Activated T-cell treated with anti-CD3 and anti-CD28 coated beads for 24 hours (primary cell): ENCODE data around the gene GPR39.

Source experiments
- DNase-seq: peaks from one replicate; pipeline ENCODE4 v3.0.0-alpha.2; 2020; ENCODE audit warnings: low read depth

Gene GPR39

DNA sequence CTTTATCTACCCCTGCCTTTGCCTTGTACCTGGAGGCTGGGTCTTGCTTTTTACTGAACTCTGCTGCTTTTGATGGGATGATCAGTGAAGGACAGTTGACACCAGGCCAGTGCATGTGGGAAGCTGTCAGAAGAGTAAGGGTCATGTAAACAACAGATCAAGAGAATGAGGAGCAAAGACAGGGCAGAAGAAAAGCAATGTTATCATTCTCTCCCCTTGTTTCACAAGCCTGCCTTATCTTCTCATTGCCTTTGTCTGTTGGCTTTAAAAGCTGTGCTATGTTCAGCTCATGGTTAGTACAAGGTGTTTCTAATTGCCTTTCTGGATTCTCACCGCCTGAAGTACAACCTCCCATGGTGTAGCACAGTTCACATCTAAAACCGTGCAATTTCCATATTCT is 225.8 kb downstream of the GPR39 start:
- no peak for DNase-seq

DNA sequence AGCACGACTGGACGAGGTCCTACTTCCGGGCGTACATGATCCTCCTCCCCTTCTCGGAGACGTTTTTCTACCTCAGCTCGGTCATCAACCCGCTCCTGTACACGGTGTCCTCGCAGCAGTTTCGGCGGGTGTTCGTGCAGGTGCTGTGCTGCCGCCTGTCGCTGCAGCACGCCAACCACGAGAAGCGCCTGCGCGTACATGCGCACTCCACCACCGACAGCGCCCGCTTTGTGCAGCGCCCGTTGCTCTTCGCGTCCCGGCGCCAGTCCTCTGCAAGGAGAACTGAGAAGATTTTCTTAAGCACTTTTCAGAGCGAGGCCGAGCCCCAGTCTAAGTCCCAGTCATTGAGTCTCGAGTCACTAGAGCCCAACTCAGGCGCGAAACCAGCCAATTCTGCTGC is 228.6 kb downstream of the GPR39 start:
- DNase-seq, result no peak

DNA sequence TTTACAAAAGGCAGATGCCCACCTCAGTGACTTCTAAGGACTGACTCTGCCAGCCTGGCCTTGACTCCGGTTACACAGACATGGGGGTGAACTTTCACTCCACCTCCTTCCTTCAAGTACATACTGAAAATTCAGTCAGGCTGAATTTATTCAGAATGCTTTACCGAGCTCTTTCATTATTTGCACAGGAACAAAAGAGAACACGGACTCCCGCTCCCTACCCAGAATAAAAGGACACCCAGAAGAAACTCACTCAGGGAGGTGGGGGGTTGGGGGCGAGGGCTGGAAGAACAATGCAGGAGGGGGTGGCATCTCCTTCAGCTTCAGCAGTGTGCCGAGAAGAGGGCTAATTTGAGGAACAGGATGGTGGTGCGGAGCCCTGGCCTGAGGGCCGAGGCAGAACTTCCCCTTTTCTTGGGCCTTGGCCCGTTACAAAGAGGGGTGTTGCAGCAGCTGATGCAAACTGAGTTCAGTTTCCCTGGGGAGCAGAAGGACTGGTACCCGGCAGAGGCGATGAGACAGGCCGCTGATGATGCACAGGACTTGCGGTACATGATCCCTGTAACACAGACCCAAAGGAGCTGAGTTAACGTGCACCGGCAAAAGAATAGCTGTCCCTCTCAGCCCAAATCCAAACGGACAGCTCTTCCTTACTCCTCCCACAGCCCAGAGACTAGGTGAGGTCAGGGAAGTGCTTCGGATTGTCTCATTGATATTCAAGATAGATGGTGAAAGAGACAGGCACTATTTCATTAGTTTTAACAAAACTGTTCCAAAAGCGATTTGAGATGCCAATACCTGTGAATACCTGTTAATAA is 229.3 kb downstream of the GPR39 start:
- DNase-seq, result no peak

DNA sequence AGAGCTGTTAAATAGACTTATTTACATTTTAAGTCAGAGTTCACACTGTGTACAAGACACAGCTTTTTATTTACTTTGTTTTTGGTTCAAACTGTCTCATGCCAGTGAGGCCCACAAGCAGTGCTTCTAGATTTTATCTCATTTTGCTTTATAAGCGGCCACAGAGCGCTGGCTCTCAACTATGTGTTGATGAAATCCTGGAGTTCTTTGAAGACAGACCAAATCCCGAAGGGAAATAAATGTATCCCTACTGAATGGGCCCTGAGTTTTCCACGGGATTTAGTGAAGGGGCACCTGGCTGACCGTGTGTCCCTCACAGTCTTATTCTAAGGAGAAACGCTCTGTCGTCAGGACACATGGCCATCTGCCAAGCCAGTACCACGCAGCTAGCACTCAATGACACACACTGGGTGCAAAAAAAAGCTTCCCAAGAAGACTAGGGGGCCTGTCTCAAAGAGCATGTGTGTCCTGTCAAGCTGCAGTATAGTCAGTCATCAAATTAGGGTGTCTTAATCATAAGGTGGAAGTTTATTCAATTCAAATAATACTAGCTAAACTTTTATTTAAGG is 230.0 kb downstream of the GPR39 start:
- DNase-seq, result no peak

DNA sequence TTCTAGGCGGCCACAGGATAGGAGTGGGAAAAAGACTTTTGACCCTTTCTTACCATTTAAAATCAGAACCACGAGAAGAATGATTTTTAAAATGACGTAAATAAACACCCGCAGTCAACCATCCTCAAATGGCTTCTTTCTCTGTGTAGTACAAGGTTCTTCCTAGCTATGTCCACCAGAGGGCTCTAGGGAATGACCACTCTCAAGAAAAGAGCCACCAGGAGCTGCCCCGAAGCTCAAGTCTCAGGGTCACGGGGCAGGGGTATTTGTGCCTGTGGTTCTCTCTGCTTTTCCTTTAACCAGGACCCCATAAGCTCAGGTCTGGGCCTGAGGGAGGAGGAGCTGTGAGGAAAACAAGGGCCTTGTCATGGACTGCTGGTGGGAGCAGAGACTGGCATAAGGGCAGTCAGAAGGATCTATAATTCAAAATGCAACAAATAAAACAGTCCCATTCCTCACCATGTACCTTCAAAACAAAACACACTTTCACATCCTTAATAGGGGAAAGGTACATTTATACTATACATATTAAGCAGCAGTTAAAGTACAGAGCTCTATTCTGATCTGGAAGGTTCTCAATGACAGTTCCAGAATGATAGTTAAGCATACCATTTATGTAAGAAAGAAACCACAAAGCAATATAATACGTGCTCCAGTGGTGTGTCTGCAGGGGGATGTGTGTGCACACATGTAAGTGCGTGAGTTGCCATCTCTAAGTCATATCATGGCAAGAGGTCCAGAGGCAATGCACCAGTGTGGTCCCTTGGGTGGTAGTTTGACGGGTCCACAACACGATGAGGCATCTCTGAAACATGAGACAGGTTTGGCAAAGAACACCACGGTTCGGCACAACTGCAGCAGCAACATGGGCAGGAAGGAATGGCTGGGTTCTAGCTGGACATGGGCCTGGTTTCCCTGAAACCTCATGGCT is 234.8 kb downstream of the GPR39 start:
- DNase-seq, result no peak

DNA sequence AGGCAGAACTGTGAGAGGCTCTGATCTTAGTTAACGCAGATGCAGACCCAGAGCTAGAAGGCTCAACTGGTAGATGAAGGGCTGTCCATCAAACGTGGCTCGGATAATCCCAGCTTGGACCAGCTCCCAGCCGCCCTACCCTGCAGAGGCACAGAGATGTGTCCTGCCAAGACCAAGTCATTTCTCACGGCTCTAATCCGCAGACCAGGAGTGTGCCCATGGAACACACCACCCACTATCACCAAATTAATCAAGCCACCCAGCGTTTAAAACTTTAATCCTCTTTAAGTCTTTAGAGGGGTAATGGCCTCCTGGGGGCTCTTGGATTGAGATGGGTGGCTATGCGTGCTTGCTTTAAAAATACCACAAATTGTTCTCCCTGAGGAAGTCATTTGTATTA is 235.9 kb downstream of the GPR39 start:
- no peak for DNase-seq

DNA sequence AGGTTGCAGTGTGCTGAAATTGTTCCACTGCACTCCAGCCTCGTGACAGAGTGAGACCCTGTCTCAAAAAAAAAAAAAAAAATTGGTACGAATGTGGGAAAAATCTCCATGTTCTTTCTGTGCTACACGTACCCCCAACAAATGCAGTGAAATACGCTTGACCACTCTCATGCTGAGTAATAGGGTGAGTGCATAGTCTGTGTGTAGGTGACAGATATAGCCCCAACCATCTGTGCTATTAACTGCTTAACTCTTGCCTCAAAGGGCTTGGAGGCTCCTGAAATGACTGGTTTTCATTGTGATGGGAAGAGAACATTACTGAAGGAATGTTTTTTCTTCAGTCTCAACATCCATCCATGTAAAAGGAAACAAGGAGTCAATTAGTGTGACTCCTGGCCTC is 237.7 kb downstream of the GPR39 start:
- DNase-seq, result no peak

DNA sequence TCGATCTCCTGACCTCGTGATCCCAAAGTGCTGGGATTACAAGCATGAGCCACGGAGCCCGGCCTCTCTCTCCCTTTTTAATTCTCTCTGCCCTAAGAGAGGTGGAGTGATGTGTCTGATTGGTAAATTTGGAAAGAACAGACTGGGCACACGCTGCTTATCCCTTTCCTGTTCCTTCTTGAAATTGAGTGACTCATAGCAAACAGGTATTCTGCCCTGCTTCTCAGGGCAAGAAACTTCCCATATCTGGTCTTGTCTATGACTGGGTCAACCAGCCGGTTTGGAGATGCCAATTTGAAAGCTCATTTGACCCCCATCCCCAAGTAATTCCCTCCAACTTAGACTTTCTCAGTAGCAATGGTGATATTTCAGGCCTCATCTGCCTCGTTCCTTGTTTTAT is 238.4 kb downstream of the GPR39 start:
- no peak for DNase-seq

DNA sequence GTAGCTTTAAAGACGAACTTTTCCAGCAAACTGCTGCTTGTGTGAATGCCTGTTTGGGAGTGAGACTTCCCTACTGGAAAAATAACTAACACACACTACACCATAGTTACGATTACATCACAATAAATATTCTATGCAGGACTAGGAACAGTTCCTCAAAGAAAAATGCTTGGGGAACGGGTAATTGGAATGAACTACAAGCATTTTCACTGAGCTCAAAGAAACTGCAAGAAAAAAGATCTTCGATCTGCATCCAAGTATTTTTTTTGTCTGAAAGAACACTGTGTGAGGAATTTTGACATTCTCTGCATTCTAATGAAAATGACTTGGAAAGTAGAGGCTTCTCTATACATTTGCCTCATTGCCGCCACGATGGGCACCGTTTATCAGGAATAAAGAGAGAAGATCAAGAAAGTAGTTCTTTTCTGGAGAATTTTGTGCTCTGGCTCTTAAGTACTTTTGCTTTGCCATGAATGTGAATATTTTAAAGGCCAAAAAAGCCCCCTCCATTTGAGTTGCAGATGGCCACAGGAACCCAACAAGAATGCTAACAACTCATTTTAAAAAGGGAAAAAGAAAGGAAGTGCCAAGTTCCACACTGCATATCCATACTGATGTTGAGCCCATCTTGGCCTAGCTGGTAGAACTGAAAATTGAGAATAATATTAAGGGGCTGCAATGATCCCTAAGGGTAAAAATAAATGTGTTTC is 239.8 kb downstream of the GPR39 start:
- DNase-seq, result no peak

DNA sequence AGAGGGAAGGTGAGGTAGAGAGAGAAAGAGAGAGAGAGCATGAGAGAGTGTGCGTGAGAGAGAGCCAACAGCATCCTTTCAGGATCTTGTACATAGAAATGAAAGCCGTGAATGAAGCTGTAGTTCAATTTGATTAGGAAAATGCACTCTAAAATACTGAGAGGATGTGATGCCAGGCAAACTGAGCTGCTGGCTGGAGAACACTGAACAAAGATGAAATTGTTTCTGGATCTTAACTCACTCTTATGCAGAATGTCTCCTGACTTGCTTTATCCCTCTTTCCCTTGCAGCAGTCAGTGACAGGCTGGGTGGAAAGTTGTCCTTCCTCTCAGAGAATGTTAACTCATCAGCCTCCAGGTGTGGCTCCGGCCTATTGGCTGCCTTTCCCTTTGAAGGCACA is 242.7 kb downstream of the GPR39 start:
- no peak for DNase-seq

DNA sequence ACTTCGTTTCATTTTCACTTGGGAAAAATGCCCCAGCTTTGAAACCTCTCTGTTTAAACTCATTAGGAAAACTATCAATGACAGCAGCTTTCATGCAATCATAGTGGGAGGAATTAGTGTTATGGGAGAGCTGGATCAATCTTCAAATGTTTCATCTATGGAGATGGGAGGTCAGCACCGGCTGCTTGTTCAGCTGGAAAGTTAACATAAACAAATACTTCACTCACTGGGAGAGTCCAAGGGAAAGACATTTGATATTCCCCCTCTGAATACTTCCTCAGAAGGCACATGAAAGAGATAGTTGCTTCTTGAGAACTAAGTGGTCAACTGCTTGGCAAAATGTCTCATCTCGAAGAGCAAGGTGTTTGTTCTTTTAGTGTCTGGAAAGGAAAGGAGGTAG is 246.1 kb downstream of the GPR39 start:
- DNase-seq, result no peak

DNA sequence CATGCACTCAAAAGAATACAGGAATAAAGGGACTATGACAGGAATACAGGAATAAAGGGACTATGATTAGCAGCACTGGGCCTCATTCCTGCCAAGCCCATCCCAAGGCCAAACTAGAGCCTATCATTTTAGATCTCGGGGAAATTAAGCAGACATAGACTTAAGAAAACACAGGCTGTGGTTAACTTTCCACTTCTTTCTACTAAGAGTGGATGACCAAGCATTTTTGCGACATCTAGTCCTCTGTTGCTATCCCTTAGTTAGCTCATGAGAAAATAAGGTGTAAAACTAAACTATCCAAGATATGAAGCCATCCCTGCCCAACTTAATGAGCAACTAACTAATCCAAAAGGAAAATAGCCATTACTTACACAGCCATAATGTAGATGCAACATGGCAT is 247.5 kb downstream of the GPR39 start:
- no peak for DNase-seq

DNA sequence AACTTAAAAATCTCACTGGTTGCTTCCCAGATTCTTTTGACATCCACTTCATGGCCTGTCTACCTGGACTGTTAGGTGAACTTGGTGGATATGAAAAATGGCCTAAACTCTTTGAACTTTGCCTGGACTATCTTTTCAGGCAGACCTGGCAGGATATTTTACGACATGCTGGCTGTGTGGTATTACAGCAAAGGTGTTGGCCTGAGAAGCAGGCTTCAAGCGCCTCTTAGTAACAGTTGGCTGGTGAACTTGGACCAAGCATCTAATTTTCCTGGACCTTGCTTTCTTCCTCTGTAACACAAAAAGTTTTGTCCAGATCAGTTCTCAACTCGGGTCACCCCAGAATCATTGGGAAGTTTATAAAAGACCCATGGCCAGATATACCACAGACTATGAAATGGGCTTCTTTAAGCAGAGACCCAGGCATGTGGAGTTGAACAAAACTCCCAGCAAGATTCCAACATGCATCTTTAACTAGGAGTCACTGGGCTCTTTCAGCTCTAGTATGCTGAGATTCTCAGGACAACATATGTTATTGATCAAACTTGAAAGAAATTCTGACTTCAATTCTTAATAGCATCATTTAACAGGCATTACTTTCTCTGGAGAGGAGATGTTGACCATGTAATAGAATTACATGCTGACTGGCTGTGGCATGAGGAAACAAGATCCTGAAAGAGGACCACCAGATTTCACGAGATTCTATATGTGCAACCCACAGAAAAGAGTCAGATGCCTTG is 249.0 kb downstream of the GPR39 start:
- no peak for DNase-seq

DNA sequence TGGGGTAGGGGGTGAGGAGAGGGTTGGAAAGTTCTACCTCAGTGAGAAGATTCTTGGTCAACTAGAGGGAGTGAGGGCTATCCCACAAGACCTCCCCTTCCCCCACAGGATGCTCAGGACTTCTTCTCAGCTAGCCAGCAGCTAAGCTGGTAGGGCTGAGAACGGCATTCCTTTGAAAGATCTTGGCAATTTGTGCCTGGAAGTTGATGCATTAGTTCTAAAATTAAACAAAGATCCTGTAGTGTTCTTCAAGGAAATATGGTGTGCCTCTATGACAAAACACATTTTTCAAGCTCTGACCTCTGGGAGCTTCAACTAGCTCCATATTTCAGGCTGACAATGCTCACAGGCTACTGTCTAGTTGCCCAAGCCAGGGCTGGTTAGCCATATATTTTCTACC is 251.1 kb downstream of the GPR39 start:
- DNase-seq, result no peak

DNA sequence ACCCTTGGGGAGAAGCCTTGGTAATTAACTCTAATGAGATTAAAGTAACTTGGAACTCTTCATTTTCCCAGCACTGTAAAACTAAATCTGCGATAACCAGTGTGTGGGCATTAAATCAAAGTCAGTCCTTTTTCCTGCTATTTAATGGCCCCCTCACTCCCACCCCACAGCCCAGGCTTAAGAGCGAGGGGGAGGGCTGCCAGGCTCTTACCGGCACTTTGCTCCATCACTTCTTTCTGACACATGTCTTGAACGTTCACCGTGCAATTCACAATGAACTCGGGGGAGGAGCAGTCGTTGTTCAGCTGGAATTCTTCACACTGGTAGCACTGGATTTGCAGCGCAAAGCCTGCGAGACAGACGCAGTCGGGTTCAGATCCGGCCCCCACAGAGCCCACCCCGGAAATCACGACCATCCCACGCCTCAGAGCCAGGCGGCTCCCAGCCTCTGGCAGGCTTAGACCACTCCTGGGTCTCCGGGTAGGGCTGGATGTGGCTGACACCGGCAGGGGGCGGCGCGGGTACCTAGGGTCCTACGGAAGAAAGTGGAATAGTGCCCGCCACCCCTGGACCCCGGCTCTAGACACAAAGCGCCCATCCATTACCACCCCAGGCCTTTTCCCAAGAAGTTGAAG is 251.7 kb downstream of the GPR39 start:
- DNase-seq, result no peak

DNA sequence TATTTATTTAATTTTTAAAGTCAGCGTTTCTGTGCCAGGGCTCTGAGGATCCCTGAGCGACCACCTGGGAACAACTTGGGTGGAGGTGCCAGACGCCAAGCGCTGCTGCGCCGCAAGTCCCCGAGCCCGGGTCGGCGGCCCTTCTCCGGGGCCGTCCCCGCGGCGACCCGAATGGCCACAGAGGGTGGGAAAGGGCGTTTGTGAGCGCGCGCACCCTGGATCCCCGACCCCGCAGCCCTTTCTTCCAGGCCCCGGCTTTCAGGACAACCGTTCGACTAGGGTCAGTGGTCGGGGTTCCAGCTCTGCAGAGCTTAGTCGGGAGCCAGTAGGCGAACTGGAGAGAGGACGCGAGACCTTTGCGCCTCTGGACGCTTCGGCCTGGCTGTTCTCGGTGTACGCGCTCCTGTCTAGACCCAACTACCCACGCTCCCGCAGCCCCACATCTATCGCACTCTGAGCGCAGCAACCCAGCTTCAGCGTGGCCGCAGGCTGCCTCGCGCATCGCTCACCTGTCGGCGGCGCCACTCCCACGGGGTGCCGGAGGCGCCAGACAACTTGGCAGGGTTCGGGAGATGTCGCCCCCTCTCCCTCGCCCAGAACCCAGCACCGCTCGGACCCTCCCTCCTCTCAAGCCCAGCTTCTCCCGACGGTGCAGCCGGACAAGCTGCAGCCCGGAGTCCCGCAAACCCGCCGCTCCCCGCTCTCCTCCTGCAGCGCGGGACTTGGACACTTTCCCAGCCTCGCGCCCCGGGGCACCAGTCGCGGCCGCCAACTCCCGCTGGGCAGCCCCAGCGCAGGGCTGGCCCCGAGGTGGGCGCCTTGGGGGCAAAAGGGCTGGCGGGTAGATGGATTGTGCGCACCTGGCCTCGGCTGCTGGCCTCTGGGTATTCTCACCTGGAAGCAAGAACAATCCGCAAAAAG is 252.6 kb downstream of the GPR39 start:
- DNase-seq, result no peak

DNA sequence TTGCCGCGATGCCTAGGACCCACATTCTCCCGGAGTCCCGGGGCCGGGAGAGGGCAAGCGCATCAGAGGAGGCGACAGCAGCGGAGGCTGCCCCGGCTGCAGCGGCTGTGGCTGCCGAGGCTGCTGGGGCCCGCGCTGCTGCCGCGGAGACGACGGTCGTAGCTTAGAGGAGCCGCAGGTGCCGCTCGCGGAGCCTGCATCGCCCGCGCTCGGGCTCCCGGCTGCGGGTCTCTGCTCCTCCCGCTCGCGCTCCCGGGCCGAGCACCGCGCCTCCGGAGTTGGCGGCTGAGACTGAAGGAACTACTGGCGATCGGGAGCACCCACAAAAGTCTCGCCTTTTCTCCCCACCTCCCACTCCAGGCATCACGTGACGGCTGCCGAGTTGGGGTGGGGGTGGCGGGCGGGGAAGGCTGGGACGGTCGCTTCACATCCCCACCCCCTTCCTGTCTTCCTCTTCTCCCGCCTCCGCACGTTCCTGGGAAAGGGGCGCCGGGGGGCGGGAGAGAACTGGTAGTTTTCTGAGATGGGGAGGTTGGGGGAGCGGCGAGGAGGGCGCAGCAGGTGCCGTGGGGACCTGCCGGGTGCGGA is 253.4 kb downstream of the GPR39 start, which contains the start of gene LYPD1:
TSS of gene LYPD1 (minus strand) at position 298 of the 588 bp plus-strand sequence. CDS start at position 25, 273 bp downstream.
- no peak for DNase-seq

DNA sequence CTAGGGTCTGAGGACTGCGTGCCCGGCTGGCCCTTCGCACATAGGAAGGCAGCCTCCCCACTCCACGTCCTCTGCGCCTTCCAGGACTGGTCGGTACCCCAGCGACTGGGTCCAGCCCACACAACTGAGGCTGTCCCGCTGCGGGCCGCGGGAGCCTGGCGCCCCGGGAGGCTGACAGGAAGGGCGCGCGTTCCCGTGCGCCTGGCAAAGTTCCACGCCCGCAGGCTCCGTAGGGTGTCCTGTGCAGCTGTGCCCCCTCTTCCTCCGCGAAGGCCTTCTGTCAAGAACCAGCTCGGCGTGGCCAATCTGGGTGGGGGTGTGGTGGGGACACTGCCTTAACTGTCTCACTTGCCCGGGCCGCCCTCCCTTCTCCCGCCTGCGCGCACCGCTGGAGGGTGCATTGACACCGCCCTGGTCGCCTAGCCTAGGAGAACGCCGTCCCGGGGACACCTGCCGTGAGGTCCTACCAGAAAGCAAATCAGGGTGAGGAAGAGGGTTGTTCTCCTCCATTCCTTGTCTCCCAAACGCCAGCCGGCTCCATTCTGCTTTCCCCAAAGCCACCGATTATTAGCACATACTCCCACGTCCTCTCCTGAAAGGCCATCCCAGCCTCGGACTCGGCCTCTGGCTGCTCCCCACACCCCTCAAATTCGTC is 254.0 kb downstream of the GPR39 start:
- no peak for DNase-seq
